K562 (cell line): Measurements from ENCODE around the gene PLA2G4C. TPM values are rescaled to one million over a fixed set of nuclear protein-coding genes. Genes with fewer than 3 reads are reported as not detected.

Source experiments
- ATAC-seq: fragments of 200-7000 bp; cut with Tn5 transposase; 3 replicates; pipeline ENCODE4 v1.9.1; 2020; ENCODE audit warnings: moderate library complexity
- BruUV-seq: library from RNA; stranded (reverse); fragments of 400-500 nt; replicated peaks from 2 replicates; lab custom pipeline; 2021; lab: Mats Ljungman, UMichigan
- CTCF ChIA-PET: fragments of 300-600 bp; formaldehyde crosslinking; extraction: SDS; loops from one replicate; lab custom pipeline; 2021; ENCODE audit warnings: low intra/inter-chr PET ratio; lab: Yijun Ruan, JAX
- POLR2A ChIA-PET: fragments of 300-600, 350-650 bp; sonication (Branson Sonifier 250); formaldehyde crosslinking; extraction: SDS; loops from one replicate; lab custom pipeline; 2021; ENCODE audit warnings: antibody characterized with exemption, inconsistent platforms; lab: Yijun Ruan, JAX
- DNase-seq, 4 experiments: peaks; one replicate each; pipeline versions ENCODE4 v3.0.0 to v3.0.0-alpha.2; 2011 to 2018; ENCODE audit warnings: low spot score in 3 of 4, mixed read lengths in 3 of 4; ENCODE audit errors: extremely low read depth in 1 of 4
- FAIRE-seq: peaks from 2 replicates; lab custom pipeline; 2011; peaks lifted over from hg19 to GRCh38; lab: Jason Lieb, UNC
- H2AFZ ChIP-seq: 2 replicates; pipeline ENCODE4 v1.6.0; 2011; ENCODE audit warnings: low read depth, low read length, control low read depth, inconsistent platforms
- H3K27ac ChIP-seq: fragments of 200-600 bp; 3 replicates; pipeline ENCODE4 v1.8.0; 2011; ENCODE audit warnings: low read depth, mild to moderate bottlenecking, control low read depth, inconsistent platforms, low read length, moderate library complexity, mixed read lengths; ENCODE audit errors: extremely low read depth
- H3K27me3 ChIP-seq, 2 experiments: fragments of 300-600 bp in 1 of 2; 2 replicates in 1 of 2; 3 replicates in 1 of 2; pipeline versions ENCODE4 v1.6.0 to v1.8.0; 2011; ENCODE audit warnings: inconsistent platforms in 2 of 2, low read length in 2 of 2, mild to moderate bottlenecking in 1 of 2, mixed read lengths in 1 of 2, moderate library complexity in 1 of 2; ENCODE audit not compliant: control insufficient read depth in 2 of 2, insufficient read depth in 2 of 2
- H3K36me3 ChIP-seq: fragments of 300-600 bp; 3 replicates; pipeline ENCODE4 v1.8.0; 2011; ENCODE audit warnings: mild to moderate bottlenecking, low read length, inconsistent platforms; ENCODE audit not compliant: control insufficient read depth, insufficient read depth
- H3K4me1 ChIP-seq, 2 experiments: fragments of 200-600 bp in 1 of 2; replicated peaks in 1 of 2; 2 replicates in 1 of 2; 3 replicates in 1 of 2; pipeline versions ENCODE4 v1.5.1 to v1.8.0; 2011; ENCODE audit warnings: inconsistent platforms in 2 of 2, low read length in 2 of 2, mild to moderate bottlenecking in 1 of 2, mixed read lengths in 1 of 2, moderate library complexity in 1 of 2; ENCODE audit not compliant: control insufficient read depth in 2 of 2, insufficient read depth in 2 of 2
- H3K4me2 ChIP-seq: 2 replicates; pipeline ENCODE4 v1.6.1; 2011; ENCODE audit warnings: low read length, control low read depth, inconsistent platforms, mixed read lengths; ENCODE audit not compliant: insufficient read depth
- H3K4me3 ChIP-seq: fragments of 200-600 bp; sonication (generic), shearing (Covaris generic); 2 replicates; pipeline ENCODE4 v1.5.1; 2016; ENCODE audit warnings: control low read depth, inconsistent platforms
- H3K79me2 ChIP-seq: fragments of 200-600 bp; 3 replicates; pipeline ENCODE4 v1.8.0; 2011; ENCODE audit warnings: low read length, inconsistent platforms; ENCODE audit not compliant: control insufficient read depth, insufficient read depth
- H3K9ac ChIP-seq, 2 experiments: 2 replicates each; pipeline versions ENCODE4 v1.6.0 to v1.6.1; 2011; ENCODE audit warnings: low read depth in 2 of 2, low read length in 2 of 2, control low read depth in 1 of 2, inconsistent platforms in 1 of 2, mild to moderate bottlenecking in 1 of 2, mixed read lengths in 1 of 2; ENCODE audit not compliant: insufficient read depth in 1 of 2
- H3K9me1 ChIP-seq: one replicate; pipeline ENCODE4 v1.6.0; 2011; ENCODE audit warnings: inconsistent platforms, mild to moderate bottlenecking, low read length, moderate library complexity; ENCODE audit not compliant: control insufficient read depth, insufficient read depth
- H3K9me3 ChIP-seq: replicated peaks from 2 replicates; pipeline ENCODE4 v1.5.1; 2011; ENCODE audit warnings: low read depth, low read length, inconsistent platforms; ENCODE audit not compliant: control insufficient read depth, insufficient read depth
- H4K20me1 ChIP-seq: replicated peaks from 2 replicates; pipeline ENCODE4 v1.6.1; 2011; ENCODE audit warnings: low read length, inconsistent platforms, mixed read lengths; ENCODE audit not compliant: control insufficient read depth, insufficient read depth
- FUS ChIP-seq: fragments of 200-400 bp; formaldehyde crosslinking; optimal IDR thresholded peaks from 2 replicates; pipeline ENCODE3; 2017; ENCODE audit warnings: low read depth, low read length
- SMARCA5 ChIP-seq: fragments of 450-650 bp; IDR thresholded peaks from 2 replicates; pipeline ENCODE4 v1.6.1; 2016
- SMARCB1 ChIP-seq: IDR thresholded peaks from 2 replicates; pipeline ENCODE4 v1.6.1; 2011; ENCODE audit warnings: improper control_type of control experiment, low read depth; ENCODE audit not compliant: insufficient read length
- TBP ChIP-seq: optimal IDR thresholded peaks from 2 replicates; pipeline ENCODE3; 2011; ENCODE audit warnings: low read depth, low read length, improper control_type of control experiment
- ZNF280A ChIP-seq: fragments of 450-650 bp; IDR thresholded peaks from 2 replicates; pipeline ENCODE4 v1.6.1; 2018; ENCODE audit warnings: mild to moderate bottlenecking, low read depth; ENCODE audit not compliant: partially characterized antibody
- ZNF316 ChIP-seq: fragments of 450-650 bp; IDR thresholded peaks from 2 replicates; pipeline ENCODE4 v1.6.1; 2016
- ZNF318 ChIP-seq, 2 experiments: fragments of 450-650 bp; IDR thresholded peaks; 2 replicates each; pipeline ENCODE4 v1.6.1; 2016; ENCODE audit warnings: mild to moderate bottlenecking in 2 of 2, borderline replicate concordance in 1 of 2, low read depth in 1 of 2, moderate library complexity in 1 of 2
- ZNF436 ChIP-seq: fragments of 250-450, 450-650 bp; sonication (Bioruptor Pico); formaldehyde crosslinking; IDR thresholded peaks from 2 replicates; pipeline ENCODE4 v1.7.0; 2020; ENCODE audit warnings: mild to moderate bottlenecking
- ZNF717 ChIP-seq: fragments of 250-450 bp; sonication (Bioruptor Pico); IDR thresholded peaks from 2 replicates; pipeline ENCODE4 v1.5.0; 2021
- ZNF75A ChIP-seq: fragments of 450-650 bp; formaldehyde crosslinking; IDR thresholded peaks from 2 replicates; pipeline ENCODE4 v1.4.0; 2020; ENCODE audit warnings: mild to moderate bottlenecking
- ZNF766 ChIP-seq: fragments of 200-800 bp; sonication (Bioruptor generic); conservative IDR thresholded peaks from 2 replicates; pipeline ENCODE4 v1.6.1; 2016; ENCODE audit warnings: missing genetic modification characterization, missing compliant biosample characterization
- WGBS: fragments of 100-300 bp; shearing (Covaris generic); methylation state at CpG from one replicate; pipeline ENCODE4 v1.1.6; 2016; ENCODE audit warnings: low coverage, mixed read lengths; ENCODE audit not compliant: insufficient coverage; ENCODE audit errors: missing lambda C conversion rate; 5-methylcytosine and 5-hydroxymethylcytosine counted together
- in situ Hi-C: fragments of 300-500 bp; cut with MboI; formaldehyde crosslinking; loops from 4 replicates; pipeline ENCODE4 v1.15.0; 2018; ENCODE audit warnings: inconsistent platforms, mixed read lengths
- intact Hi-C: fragments of 100-400 bp; cut with micrococcal nuclease; formaldehyde crosslinking; loops from 2 replicates; pipeline ENCODE4 v1.14.2; 2022
- polyA plus RNA-seq, 8 experiments: library from polyadenylated mRNA; depleted of rRNA in 4 of 8; stranded (reverse) in 5 of 8; unstranded in 3 of 8; fragments of >200 nt; fragmentation: Nextera tagmentation in 2 of 8; fragmentation: Illumina TruSeq in 1 of 8; extraction: Ambion mirVana in 2 of 8; extraction: Trizol in 1 of 8; gene quantifications; 2 replicates each; pipeline versions ENCODE4 v1.2.1 to v1.2.3, GENCODE V29; 2011 to 2014; ENCODE audit warnings: inconsistent platforms in 1 of 8, missing spikeins in 1 of 8
- total RNA-seq, 7 experiments: library from RNA; depleted of rRNA in 6 of 7; stranded (reverse); fragments of >200 nt in 6 of 7; fragmentation: Illumina TruSeq in 2 of 7; extraction: Trizol in 2 of 7; gene quantifications; 2 replicates each; pipeline versions ENCODE4 v1.2.1 to v1.2.3, GENCODE V29; 2011 to 2021; ENCODE audit warnings: low replicate concordance in 1 of 7

The PLA2G4C gene
- total and polyA plus RNA-seq, 9 of the 15 experiments (the other 6 are each of a cell fraction or from before 2014, with no cell fraction given): 0.27 to 0.35 (median 0.35) TPM; not detected in 6

GRCh38 chr19:48020686-48021085, 89.9 kb downstream of the PLA2G4C start:
- Histone ChIP-seq H3K4me3 (no peak overlapping the region), H3K27ac (no peak overlapping the region), H3K9me1 (no peaks in the 10 kb centered on the region), H4K20me1 (no peaks in the 10 kb centered on the region; the same call in 1 of the 2 replicates), H3K4me1 (no peaks in the 10 kb centered on the region), H3K9ac (no peak overlapping the region), H2AFZ (no peak overlapping the region), H3K27me3 (peaks cover 13 to 36% of the 10 kb centered on the region in 2 experiments), H3K4me2 (no peak overlapping the region), H3K36me3 (no peaks in the 10 kb centered on the region), H3K79me2 (no peaks in the 10 kb centered on the region), H3K9me3 (no peaks in the 10 kb centered on the region)
- intact Hi-C loops: no loop called here
- in situ Hi-C loops: no loop called here
- ChIA-PET POLR2A (no interaction called here), CTCF (no interaction called here)
- BruUV-seq: no TSS peak
- DNase-seq (no peak), ATAC-seq (no peak), FAIRE-seq (no peak)
- 0% methylated on average over 3 of the region's 3 CpGs for WGBS
- no peak for TF ChIP-seq ZNF717 (CRISPR knock-in tag)
- TF ChIP-seq FUS: no peak
- TF ChIP-seq ZNF316: no peak
- TF ChIP-seq ZNF766 (CRISPR knock-in tag): no peak
- no peak for TF ChIP-seq ZNF75A (CRISPR knock-in tag)
- no peak for TF ChIP-seq SMARCA5
- TF ChIP-seq ZNF318 (IDR thresholded peaks at IDR 0.05; ENCODE audit: borderline replicate concordance in 1 of 2, low read depth in 1 of 2): no peak
- no peak for TF ChIP-seq SMARCB1
- no peak for TF ChIP-seq ZNF436 (CRISPR knock-in tag)
- no peak for TF ChIP-seq ZNF280A
- no peak for TF ChIP-seq TBP
